CD1c-positive myeloid dendritic cell (primary cell): ENCODE results near the gene PTPRO.

Source experiments
- DNase-seq: peaks from one replicate; pipeline ENCODE4 v3.0.0-alpha.2; 2016; ENCODE audit errors: extremely low spot score

PTPRO gene

DNA sequence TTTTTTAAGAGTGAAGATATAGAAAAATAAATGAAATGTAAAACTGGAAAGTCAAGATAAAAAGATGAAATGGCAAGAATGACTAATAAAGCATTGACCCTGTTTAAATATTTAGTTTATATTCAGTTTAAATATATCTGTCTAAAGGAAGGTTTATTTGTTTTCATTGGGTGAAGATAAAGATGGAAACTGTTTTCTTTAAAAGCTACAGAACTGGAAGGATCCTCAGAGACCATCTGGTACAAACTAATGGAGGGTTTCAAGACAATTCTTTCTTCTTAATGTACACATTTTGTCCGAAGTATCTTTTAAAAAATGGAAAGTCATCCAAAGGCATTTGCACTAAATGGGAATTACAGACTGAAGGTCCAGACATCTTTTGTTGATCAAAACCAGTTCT, 324.3 kb downstream of the PTPRO start:
- no peak for DNase-seq
